OCI-M1 (cell line): Measurements from ENCODE around the gene SEMA4D.

Experiments used
- DNase-seq: peaks from one replicate; lab custom pipeline; 2025; lab: John Stamatoyannopoulos, UW

The SEMA4D gene

DNA sequence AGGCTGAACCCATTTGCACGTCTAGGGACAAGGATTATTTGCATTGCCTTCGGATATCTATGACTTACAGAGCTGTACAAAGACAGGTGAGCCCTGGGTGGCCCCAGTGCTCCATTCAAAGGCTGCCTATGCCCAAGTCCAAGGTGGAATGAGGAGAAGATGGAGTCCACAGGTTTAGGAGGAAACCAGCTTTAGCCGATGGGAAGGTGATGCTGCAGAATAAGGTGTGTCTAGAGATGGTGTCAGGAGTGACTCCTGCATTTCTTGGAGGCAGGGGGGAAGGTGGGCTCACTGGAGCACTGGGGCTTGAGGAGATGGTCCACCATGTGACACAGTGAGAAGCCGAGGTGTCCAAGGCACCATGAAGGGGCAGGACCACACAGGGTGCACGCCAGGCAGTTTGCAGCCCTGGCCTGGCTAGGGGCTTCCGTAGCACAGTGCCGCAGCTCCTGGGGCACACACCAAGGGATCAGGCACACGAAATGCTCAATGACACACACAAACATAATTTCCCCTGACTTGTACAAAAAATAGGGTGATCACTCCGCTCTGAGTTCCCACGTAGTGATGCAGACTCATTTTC, 32.1 kb downstream of the SEMA4D start:
- DNase-seq: no peak

DNA sequence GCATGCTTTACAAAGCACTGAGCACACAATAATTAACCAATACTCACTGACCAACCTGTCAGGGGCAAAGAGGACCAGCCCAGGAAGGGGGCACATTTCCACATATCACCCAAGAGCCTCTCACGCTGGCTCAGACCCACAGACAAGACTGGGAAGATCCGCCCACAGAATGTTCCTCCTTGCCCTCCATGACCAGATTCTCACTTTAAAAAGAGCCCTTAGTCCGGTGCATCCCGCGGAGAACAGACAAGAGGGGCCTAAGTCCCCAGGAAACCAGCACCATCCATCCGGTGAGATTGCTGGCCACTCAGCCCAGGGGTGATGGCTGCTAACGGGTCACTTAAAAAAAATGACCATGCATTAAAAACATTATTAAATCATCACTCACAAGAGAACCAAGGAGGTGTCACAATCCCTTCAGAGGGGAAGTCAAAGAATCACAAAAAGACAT, 32.9 kb downstream of the SEMA4D start:
- DNase-seq: no peak

DNA sequence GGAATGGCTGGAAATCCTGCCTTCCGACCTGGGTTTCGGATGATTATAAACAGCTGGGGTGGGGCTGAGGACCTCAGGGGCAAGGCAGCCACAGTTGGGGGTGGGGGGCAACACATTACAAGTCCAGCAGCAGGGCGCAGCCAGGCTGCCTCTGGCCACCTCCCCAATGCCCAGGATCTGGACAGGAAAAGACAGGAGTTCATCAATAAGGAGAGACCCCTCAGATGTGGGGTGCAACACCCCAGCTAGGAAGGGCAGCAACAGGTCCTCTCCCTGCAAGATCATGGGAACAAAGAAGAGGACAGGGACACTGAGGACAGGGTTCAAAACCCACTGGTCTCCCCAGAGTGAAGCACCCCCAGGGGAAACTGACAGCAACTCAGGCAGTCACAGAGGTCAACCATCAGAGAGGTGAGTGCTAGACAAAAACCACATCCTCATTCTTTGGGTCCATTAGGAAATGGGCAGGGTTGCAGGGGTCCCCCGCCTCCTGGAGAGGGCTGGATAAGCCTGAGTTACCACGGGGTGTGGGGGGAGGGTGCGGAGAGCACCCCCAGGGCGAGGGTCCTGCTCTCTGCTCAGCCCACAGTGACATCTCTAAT, 33.5 kb downstream of the SEMA4D start:
- DNase-seq: peak; percentile 23

DNA sequence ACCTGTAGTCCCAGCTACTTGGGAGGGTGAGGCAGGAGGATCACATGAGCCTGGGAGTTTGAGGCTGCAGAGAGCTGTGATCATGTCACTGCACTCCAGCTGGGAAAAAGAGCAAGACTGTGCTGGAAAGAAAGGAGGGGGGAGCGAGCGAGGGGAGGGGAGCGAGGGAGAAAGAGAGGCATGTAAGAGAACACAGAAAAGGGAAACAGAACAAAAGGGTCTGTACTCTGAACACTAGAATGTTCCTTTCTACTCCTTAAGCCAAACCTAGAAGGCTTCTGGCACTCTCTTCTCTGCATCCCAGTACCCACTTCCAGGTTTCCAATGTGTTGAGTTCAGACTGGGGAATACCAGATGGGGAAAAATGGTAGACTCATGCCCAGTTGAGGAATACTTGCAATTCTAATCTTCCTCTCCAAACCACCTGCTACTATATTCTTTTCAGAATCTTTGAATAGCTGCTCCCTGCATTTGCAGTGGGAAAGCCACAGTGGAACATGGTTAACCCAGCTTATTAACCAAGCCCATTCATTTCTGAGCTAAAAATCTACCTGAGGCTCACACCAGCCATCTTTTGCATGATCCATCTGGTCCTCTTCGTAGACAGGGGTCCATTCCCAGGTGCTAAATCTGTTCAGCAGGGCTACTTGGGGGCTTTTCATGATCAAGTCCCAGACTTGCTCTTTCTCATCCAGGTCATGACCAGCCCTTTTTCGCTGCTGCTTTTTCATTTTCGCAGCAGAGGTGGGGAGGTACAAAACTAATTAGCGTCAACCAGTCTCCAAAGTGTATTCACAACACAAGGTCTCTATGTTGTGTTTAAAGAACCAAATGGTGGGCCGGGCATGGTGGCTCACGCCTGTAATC, 34.9 kb downstream of the SEMA4D start:
- DNase-seq: no peak

DNA sequence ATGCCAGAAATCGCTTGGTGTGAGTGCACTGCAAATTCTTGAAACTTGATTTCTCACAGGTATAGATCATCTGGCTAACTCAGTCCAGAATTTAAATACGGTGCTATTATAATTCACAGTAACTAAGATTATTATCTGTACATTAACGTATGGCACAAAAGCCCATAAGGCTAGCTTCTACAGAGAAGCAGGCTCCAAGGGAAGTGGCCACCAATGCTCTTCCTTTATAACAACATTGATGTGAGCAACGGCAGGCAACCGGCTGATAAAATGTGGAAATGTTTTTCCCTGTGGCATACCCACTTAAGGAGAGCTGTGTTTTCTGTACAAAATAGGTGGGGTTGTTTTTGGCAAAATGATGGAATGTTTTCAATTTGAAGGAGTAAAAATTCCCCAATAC, 35.7 kb downstream of the SEMA4D start:
- no peak for DNase-seq

DNA sequence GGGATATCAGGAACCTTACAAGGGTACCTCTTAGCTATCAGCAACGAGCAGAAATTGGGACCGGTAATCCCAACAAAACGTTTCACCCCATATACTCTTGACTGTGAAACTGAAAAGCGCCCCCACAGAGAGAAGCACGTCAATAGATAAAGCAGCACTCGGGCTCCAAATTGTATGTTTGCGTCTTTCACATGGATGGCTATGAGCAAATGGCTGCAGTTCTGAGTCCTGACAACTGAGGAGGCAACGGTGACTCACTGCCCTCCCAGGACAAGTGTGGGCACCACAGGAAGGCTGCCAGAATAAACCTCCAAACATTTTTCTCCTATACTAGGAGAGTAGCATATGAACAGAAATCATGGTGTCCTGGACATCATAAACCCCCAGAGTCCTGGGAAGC, 36.6 kb downstream of the SEMA4D start:
- peak; percentile 30 for DNase-seq

DNA sequence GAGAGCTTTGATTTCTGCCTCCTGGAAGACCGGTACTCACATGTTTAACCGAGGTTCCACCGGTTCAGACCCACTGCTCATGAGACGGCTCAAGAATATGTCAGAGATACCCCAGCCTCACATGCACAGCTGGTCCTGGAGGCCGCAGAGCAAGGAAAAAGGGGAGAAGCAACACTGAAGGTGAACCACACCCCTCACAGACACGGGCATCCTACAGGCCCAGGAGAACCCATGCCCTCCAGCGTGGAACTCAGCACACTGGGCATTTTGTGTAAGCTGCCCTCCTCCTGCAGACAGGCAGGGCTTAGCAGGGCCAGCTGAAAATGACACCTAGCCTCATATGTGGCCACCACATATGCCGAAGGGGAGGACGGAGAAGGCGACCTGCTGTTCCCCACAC, 37.4 kb downstream of the SEMA4D start:
- no peak for DNase-seq

DNA sequence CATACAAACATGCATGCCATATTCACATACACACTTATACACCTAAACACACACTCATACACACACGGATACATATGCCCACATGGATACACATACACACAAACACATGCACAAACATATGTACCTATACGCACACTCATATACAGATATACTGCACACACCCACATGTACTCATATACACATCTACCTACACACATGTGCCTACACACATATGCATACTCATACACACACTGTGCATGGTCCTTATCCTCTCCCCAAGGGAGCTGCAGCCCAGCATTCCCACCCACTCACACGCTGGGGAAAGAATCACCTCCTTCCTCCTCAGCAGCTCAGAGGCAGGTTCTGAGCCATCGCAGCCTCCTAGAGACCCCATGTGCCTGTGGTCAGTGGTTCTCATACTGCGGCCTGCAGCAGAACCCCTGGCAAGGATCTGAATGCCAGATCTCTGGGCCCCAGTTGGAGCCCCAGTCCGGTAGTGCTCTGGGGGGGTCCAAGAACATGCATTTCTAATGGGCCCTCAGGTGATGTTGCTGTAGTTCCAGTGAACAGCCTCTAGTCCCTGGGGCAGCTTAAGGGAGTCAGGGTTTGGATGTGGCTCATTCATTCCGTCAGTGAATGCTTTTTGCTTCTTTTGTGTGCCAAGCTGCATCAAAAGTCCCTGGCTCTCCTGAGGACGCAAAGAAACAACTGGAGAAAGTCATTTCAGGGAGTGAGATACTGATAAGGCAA, 39.0 kb downstream of the SEMA4D start:
- DNase-seq: no peak

DNA sequence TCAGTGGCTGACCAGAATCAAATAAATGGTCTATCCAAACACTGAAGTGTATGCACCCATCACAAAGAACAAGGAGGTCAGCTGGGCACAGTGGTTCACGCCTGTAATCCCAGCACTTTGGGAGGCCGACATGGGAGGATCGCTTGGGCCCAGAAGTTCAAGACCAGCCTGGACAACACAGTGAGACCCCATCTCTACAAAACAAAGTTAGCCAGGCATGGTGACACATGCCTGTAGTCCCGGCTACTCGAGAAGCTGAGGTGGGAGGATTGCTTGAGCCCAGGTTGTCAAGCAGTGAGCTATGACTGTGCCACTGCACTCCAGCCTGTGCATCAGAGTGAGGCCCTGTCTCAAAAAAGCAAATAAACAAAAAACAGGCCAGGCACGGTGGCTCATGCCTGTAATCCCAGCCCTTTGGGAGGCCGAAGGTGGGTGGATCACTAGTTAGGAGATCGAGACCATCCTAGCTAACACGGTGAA, 40.5 kb downstream of the SEMA4D start:
- DNase-seq: no peak

DNA sequence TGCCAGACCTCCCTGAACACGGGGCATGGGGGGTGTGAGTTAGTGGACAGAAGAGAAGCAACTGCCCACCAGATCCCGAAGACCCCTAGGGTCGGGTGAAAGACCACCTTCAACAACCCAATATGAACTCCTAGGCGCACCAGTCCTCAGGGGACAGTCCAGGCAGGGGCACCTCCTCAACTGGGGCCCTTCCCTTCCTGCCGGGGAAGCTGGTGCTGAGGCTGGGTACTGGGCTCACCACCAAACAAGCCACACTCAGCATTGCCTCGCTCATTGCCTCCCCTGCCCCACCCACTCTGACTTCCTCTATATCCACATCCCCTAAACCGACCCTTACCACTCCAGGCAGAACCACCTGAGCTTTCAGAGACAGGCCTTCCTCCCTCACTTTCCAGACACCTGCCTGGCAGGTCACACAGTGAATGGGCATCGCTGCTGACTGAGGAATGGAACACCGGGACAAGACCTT, 42.5 kb downstream of the SEMA4D start:
- DNase-seq: no peak

DNA sequence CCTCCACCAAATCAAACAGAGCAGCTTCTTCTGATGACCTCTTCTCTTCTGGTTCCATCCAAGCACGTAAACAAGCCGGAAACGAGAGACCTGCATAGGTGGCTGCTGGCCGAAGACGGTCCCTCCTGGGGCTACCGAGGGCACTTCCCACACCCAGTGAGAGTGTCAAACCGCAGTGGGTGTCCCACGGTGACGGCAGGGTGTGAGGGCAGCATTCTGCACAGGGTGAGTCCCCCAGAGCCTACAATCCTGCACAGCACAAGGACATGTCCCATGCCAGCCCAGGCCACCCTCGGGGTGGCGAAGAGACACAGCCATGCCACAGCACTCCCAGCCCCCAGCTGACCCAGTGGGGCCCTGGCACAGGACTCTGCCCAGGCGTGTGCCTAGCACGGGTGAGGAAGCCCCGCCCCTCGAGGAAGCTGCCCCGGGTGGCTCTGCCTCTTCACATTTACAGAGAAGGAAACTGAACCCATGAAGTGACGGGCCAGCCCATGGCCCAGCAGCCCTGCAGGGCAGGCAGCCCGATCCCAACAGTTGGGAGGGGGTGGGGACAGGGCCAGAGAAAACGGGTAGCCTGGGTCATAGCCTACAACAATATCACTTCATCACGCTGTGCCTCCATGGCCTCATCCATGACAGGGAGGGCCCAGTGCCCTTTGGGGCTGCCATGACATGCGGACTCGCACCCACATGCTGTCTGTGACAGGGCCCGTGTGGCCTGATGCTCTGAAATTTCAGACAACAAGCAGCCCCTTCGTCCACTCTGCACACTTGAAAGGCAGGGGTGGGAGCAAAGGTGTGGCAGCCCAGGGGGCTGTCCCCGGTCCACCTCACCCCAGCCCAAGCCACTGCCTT, 43.2 kb downstream of the SEMA4D start:
- DNase-seq: no peak

DNA sequence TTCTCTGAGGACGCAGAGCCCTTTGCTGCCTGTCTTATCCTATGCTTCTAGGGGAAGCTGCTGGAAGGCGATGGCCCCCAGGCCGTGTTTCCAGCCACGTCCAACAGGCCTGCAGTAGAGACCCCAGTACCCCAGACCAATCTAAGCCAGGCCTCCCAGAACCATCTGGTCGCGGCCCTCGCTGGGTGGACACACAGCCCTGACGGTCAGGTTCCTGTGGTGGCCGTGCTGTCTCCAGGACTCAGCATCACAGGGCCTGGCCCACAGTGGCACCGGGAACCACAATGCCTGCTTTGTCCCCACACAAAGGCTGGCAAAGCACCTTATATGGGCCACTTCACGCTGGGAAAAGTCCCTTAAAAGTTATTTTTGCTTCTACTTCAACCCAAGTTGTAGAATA, 44.5 kb downstream of the SEMA4D start:
- no peak for DNase-seq

DNA sequence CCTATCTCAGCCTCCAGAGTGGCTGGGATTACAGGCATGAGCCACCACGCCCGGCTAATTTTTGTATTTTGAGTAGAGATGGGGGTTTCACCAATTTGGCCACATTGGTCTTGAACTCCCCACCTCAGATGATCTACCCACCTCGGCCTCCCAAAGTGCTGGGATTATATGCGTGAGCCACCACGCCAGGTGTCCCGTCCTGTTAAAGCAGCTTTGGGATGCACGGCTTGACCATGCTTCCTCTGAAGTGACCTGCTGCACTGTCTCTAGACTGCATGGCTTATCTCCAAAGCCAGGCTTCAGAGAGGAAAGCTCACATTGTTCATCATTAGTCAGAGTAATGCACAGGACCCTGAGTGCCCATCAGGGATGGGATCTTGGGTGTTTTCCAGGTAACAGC, 45.4 kb downstream of the SEMA4D start:
- DNase-seq: no peak

DNA sequence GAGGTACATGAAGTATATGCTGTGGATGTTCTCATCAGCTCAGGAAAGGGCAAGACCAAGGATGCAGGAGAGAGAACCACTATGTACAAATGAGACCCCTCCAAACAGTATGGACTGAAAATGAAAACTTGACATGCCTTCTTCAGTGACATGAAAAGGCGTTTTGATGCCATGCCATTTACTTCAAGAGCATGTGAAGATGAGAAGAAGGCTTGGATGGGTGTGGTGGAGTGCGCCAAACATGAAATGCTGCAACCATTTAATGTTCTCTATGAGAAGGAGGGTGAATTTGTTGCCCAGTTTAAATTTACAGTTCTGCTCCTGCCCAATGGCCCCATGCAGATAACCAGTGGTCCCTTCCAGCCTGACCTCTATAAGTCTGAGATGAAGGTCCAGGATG, 47.7 kb downstream of the SEMA4D start:
- no peak for DNase-seq

DNA sequence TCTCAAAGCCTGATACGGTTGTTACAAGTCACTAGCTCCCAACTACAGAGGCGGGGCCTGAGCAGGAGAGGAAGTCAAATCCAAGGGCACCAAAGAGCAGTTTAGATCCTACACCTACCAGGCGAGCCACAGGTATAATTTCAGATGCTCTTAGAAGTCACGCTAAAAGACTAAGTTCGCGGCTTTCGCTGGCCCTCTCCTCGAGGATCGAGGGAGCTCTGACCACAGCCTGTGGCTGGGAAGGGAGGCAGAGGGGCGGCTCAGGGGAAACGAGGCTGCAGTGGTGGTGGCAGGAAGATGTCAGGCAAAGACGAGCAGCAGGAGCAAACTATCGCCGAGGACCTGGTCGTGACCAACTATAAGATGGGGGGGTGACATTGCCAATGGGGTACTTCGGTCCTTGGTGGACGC, 48.6 kb downstream of the SEMA4D start:
- no peak for DNase-seq

DNA sequence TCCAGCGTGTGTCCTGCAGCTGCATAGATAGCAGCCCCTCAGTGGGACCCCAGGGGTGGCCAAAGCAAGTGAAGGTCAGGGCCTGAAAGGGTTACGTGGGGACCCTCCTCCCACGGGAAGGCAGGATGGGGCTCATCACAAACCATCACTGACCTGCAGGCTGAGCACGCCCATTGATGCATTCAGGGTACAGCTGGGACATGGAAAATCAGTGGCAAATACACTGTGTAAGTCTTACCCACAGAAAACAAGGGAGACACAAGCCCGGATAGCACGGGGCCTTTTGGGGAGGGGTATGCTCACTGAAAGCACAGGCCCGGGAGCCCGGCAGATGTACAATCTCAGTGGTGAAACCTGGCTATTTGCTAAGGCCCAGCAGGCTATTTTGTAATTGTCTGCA, 49.1 kb downstream of the SEMA4D start:
- DNase-seq: no peak

DNA sequence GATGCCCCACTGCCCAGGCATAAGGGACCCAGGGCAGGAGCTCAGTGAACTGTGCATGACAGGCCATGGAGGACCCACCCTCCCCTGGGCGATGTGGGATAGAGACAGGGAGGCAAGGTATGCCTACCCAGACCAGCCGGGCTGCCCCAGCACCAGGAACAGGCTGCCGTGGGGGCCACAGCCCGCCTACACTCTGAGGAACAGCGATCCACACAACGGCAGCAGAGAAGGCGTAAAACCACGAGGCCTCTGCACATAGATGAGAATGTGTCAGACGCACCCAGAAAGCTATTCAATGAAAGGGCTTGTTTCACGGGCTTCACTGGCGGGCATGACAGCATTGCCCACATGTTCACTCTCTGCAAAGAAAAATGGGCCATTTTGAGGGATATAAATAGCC, 49.5 kb downstream of the SEMA4D start:
- DNase-seq: no peak

DNA sequence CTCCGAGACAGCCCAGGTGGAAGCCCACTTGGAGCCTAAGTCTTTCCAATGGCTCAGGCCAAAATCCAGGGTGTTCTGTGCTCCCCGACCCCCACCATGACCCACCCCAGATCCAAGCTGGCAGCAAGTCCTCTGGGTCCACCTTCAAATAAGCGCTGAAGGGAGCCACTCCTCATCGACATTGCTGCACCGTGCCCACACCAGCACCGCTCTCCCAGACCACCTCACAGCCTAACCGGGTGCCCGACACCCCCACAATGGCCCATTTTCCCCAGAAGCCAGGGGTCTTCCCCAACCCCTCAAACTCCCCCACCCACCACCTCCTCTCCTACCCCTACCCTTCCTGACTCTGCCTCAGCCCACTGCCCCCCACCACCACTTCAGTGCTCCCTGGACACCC, 50.5 kb downstream of the SEMA4D start:
- DNase-seq: no peak

DNA sequence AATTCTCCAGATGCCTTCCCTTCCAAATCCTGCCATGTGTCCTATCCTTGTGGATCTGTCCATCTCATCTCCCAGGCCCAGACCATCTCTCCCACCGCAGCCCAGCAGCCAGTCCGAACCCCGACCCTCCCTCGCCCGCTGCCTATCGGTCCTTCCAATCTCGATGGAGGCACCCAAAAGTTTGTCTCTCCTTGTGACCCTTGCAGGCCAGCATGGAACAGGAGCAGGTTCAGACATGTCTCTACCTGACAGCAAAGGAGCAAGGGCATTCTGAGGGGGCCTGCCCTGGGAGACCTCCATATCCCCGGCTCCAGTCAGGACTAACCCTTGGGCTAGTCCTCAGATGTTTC, 51.0 kb downstream of the SEMA4D start:
- no peak for DNase-seq

DNA sequence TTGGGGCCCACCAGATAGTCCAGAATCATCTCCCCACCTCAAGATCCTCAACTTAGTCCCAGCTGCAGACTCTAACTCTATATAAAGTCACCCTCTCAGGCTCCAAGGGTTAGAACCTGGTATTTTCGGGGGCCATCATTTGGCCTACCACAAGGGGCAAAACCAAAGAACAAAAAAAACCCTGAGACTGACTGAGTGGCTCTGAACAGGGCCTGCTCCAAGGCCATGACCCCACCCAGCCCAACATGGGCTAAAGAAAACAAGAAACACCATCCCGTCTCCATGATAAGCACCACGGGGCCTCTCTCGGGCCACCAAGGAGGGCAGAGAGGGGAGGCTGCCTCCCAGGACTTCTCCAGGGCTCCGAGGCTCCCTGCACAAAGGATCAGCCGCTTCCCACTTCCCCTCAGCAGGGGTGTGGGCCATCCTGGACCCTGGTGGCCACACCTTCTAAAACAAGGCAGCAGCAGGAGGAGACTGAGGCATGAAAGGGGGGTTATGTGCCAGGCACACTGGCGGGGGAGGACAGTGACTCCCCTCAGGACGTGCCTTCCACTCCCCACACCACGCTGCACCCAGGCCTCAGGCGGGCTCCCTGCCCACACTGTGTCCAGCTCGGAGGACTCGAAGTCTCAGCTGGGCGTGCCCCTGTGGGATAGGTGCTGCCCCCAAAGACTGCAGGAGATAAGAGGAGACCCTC, 51.5 kb downstream of the SEMA4D start:
- DNase-seq: no peak

DNA sequence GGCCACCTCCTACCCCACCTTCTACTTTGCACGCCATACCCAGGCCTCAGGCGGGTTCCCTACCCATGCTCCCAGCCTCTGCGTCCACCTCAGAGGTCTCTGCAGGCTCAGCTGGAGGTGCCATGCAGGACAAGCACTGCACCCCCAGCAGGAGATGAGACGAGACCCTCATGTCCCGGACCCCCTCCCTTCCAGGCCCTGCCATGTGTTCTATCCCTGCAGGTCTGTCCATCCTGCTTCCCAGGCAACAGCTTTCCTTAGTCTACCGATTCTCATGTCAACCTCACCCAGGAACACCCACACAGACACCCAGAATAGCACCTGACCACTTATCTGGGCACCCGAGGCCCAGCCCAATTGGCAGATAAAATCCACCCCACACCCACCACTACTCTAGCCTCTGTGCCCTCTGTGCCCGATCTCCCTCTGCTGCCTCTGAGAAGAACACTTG, 52.1 kb downstream of the SEMA4D start:
- no peak for DNase-seq
